Duodenal mucosa (tissue), 2 donors: Measurements from ENCODE around the gene DCBLD2.
A peak's percentile ranks its signal among the peaks of the same experiment; 100 is the strongest.

Experiments used
- H3K27ac ChIP-seq: one replicate; pipeline ENCODE4 v1.7.0; 2013; ENCODE audit warnings: low read depth, low read length
- H3K27me3 ChIP-seq, 2 donors: one replicate each; pipeline ENCODE4 v1.7.0; 2013; ENCODE audit warnings: low read length in 2 of 2, control low read depth in 1 of 2; ENCODE audit not compliant: insufficient read depth in 2 of 2, control insufficient read depth in 1 of 2
- H3K36me3 ChIP-seq, 2 donors: one replicate each; pipeline ENCODE4 v1.7.0; 2013; ENCODE audit warnings: low read length in 2 of 2, control low read depth in 1 of 2; ENCODE audit not compliant: insufficient read depth in 2 of 2, control insufficient read depth in 1 of 2
- H3K4me1 ChIP-seq, 2 donors: one replicate each; pipeline ENCODE4 v1.7.0; 2013; ENCODE audit warnings: low read length in 2 of 2, control low read depth in 1 of 2; ENCODE audit not compliant: insufficient read depth in 2 of 2, control insufficient read depth in 1 of 2
- H3K4me3 ChIP-seq, 2 donors: one replicate each; pipeline ENCODE4 v1.7.0; 2013; ENCODE audit warnings: low read length in 2 of 2, low read depth in 1 of 2
- H3K9ac ChIP-seq, 2 donors: one replicate each; pipeline ENCODE4 v1.7.0; 2013; ENCODE audit warnings: low read length in 2 of 2, low read depth in 1 of 2
- H3K9me3 ChIP-seq, 2 donors: one replicate each; pipeline ENCODE4 v1.7.0; 2013; ENCODE audit warnings: low read length in 2 of 2, control low read depth in 1 of 2; ENCODE audit not compliant: control insufficient read depth in 1 of 2

The DCBLD2 gene

DNA sequence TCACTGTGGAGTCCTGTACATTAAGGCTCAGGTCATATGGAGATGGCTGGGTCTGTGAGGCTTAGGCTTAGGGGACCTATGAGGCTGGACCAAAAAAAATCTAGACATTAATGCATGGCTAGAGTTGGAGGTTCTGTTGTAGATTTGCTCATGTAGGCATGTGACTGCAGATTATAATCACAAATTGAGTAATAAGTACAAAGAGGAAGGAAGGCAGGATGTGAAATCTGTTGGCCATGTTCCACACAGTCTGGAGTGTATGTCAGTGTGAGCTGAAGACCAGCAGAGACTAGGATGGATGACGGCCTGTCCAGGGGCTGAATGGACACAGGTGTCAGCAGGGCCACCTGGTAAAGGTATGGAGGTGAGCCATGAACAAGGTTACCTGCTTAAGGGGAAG, 138.4 kb downstream of the DCBLD2 start, which contains the start of gene ST3GAL6:
Gene ST3GAL6, plus strand, starts transcription at position 265 of the 400 bp plus-strand sequence. CDS start 5,101 bp downstream, outside the sequence.
- Histone ChIP-seq H3K36me3 (no peaks in the 10 kb centered on the region), H3K4me3 (peak within 1 kb of the TSS; percentile 45 to 50), H3K27ac (no peak within 1 kb of the TSS), H3K9ac (peak within 1 kb of the TSS in 1 of 2 donors; percentile 6), H3K27me3 (no peaks in the 10 kb centered on the region), H3K4me1 (peaks cover 0 to 6% of the 10 kb centered on the region in 2 donors), H3K9me3 (no peaks in the 10 kb centered on the region)

DNA sequence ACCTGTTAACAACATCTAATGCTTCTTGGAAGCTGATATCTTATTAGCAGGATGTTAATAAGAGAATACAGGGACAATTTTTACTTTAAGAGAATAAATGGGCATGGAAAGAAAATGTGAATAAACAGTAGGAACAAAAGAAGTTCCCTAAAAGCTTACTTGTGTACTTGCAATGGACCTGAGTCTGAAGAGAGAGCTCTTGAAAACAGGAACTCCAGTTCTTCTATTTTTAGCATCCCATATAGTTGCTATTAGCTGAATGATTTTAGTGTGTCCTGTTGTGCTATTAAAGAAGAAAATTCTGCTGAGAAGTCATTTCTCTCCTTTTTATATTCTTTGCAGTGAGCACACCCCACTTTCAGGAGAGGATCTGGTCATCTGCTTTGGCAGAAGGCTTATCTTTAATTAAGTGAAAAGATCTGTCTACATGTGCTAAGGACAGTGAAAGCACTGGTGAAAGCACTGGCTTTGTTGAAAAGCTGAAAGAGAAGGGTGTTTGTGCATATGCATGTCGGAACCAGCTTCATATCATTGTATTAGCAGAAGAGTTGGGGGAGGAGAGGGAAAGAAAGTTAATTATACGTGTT, 139.8 kb downstream of the DCBLD2 start:
- no peak overlapping the region for H3K4me3 ChIP-seq
- no peaks in the 10 kb centered on the region for H3K27me3 ChIP-seq
- no peak overlapping the region for H3K9ac ChIP-seq
- no peaks in the 10 kb centered on the region for H3K36me3 ChIP-seq
- no peak overlapping the region for H3K27ac ChIP-seq
- H3K9me3 ChIP-seq: no peaks in the 10 kb centered on the region
- H3K4me1 ChIP-seq: peaks cover 0 to 6% of the 10 kb centered on the region in 2 donors

DNA sequence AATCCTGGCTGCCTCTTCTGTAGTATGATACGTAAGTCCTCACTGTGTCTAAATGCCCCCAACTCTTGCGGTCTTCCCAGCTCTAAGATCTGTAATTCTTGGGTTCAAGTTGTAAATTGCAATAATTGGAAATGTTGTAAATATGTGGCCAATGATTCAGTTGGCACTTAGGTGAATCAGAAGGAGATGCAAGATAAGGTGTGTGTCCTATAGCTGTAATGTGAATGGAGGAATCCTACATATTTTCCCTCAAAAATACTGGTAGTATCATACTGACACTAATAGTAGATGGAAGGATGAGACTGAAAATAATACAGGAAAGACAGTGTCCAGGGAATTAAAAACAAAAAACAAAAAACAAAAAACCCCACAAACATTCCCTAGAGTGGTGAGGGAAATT, 141.9 kb downstream of the DCBLD2 start:
- H3K36me3 ChIP-seq: no peaks in the 10 kb centered on the region
- no peak overlapping the region for H3K27ac ChIP-seq
- H3K4me3 ChIP-seq: no peak overlapping the region
- no peaks in the 10 kb centered on the region for H3K27me3 ChIP-seq
- peaks cover 0 to 6% of the 10 kb centered on the region in 2 donors for H3K4me1 ChIP-seq
- H3K9ac ChIP-seq: no peak overlapping the region
- H3K9me3 ChIP-seq: no peaks in the 10 kb centered on the region

DNA sequence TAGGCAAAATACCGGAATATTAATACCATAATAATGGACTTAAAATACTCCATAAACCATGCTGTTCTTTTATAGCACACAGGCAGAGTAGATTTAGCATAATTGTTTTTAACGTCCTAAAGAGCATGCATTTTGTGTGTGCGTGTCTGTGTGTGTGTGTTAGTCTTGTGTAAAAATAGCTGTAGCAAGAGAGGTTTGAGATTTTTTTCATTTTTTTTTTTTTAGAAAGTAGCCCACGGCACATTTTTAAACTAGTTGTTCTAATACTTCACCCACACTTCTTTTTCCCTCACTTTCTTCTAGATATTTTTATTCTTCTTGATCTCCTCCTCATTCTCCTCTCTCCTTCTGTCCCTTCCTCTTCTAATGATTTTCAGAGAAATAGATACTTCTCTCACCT, 145.9 kb downstream of the DCBLD2 start:
- H3K9me3 ChIP-seq: no peaks in the 10 kb centered on the region
- H3K27ac ChIP-seq: no peak overlapping the region
- no peak overlapping the region for H3K4me3 ChIP-seq
- H3K4me1 ChIP-seq: no peaks in the 10 kb centered on the region
- no peak overlapping the region for H3K9ac ChIP-seq
- no peaks in the 10 kb centered on the region for H3K36me3 ChIP-seq
- no peaks in the 10 kb centered on the region for H3K27me3 ChIP-seq

DNA sequence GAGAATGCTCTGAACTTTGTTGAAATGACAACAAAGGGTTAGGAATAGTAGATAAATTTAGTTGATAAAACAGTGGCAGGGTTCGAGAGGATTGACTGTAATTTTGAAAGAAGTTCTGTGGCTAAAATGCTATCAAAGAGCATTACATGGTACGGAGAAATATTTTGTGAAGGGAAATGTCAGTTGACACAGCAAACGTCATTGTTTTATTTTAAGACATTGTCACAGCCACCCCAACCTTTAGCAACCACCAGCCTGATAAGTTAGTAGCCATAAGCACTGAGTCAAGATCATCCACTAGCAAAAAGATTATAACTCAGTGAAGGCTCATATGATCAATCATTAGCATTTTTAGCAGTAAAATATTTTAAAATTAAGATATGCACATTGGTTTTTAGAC, 147.0 kb downstream of the DCBLD2 start:
- Histone ChIP-seq H3K9me3 (no peaks in the 10 kb centered on the region), H3K4me3 (no peak overlapping the region), H3K9ac (no peak overlapping the region), H3K27ac (no peak overlapping the region), H3K36me3 (no peaks in the 10 kb centered on the region), H3K27me3 (no peaks in the 10 kb centered on the region), H3K4me1 (no peaks in the 10 kb centered on the region)

DNA sequence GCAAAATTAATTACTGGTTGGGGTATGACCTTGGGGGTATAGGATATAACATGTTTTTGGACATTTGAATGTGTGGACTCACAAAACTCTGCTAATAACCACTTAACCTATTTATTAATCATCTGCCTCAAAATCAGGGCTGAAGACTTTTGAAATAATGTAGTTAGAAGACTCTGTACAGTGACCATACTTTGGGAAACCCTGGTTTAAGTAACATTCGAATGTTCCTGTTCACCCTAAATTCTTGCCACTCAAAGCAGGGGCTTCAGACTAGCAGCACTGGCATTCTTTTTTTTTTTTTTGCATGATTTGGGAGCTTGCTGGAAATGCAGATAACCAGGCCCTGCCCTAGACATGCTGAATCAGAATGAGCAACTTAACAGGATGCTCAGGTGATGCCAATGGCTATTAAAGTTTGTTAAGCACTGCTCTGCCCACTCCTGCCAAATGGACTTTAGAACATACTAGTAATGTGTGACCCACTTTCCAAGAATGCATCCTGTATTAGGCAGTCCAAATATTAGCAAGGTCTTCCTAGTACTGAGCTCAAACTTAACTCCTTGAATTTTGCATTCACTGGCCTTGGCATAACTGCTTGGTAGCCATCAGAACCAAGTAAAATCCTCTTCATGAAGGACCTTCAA, 151.1 kb downstream of the DCBLD2 start:
- Histone ChIP-seq H3K4me1 (no peaks in the 10 kb centered on the region), H3K27me3 (no peaks in the 10 kb centered on the region), H3K9ac (no peak overlapping the region), H3K9me3 (no peaks in the 10 kb centered on the region), H3K27ac (no peak overlapping the region), H3K36me3 (no peaks in the 10 kb centered on the region), H3K4me3 (no peak overlapping the region)

DNA sequence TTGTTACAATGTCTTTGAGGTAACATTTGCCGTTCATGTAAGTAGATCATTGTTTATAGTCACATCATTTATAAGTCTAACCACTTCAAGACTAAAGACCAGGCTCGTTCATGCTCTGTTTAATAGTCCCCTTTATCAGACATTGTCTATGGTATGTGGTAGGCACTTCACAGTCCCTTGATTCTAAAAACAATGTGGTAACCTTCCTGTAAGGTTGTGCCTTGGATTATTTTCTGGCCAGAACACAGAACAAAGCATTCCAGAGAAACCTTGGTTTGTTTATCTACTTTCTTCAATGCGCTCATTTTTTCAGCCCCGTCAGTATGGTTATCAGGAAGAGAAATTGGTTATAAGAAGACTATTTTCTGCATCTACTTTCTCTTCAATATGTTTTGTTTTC, 154.6 kb downstream of the DCBLD2 start:
- no peaks in the 10 kb centered on the region for H3K4me1 ChIP-seq
- H3K9ac ChIP-seq: no peak overlapping the region
- no peak overlapping the region for H3K4me3 ChIP-seq

DNA sequence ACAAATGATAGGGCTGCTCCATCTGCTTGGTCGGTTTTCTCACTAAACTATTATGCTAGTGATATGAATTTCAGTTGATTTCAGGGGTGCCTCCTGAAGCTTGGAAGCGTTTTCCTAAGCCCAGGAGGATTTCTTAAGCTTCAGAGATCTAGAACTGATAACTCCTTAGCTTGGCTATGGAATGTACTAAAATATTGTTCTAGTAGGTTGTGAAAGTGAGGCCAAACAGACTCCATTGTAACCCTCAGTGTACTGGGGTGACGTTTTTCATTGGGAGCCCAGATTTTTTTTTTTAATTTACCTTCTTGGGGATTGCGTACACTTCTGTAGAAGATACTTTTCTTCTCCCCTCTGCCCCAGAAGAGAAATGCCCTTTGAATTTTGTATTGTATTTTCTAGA, 155.4 kb downstream of the DCBLD2 start:
- Histone ChIP-seq H3K4me1 (no peaks in the 10 kb centered on the region), H3K27ac (no peak overlapping the region), H3K36me3 (no peaks in the 10 kb centered on the region), H3K9ac (no peak overlapping the region), H3K9me3 (no peaks in the 10 kb centered on the region), H3K27me3 (no peaks in the 10 kb centered on the region), H3K4me3 (no peak overlapping the region)

More for the DNA sequence above, 154.6 kb downstream of the DCBLD2 start:
- H3K9me3 ChIP-seq: no peaks in the 10 kb centered on the region
- no peak overlapping the region for H3K27ac ChIP-seq
- H3K27me3 ChIP-seq: no peaks in the 10 kb centered on the region
- no peaks in the 10 kb centered on the region for H3K36me3 ChIP-seq
